RWPE1 (cell line): ENCODE measurements around the gene GPR132.
"Not testable (repeated sequence)": the region's sequence is repeated elsewhere in the genome, so short reads cannot be mapped to it uniquely, and the experiment has no call there.

ENCODE experiments used
- CTCF ChIA-PET: fragments of 350-600 bp; sonication (Branson Sonifier 250); formaldehyde crosslinking; extraction: SDS; loops from one replicate; lab custom pipeline; 2021; lab: Yijun Ruan, JAX
- POLR2A ChIA-PET: fragments of 400-600 bp; formaldehyde crosslinking; extraction: SDS; loops from one replicate; lab custom pipeline; 2020; ENCODE audit warnings: antibody characterized with exemption; ENCODE audit not compliant: low non-redundant PET; lab: Yijun Ruan, JAX
- DNase-seq: peaks from one replicate; pipeline ENCODE4 v3.0.0; 2012; ENCODE audit warnings: low spot score
- H3K27ac ChIP-seq: fragments of 450-650 bp; 2 replicates; pipeline ENCODE4 v1.5.1; 2017
- CTCF ChIP-seq: fragments of 450-650 bp; conservative IDR thresholded peaks from 2 replicates; pipeline ENCODE4 v1.5.1; 2017; ENCODE audit warnings: low read depth, mild to moderate bottlenecking

Gene GPR132

GRCh38 chr14:105065280-105066228 lies at the start of gene GPR132:
Gene GPR132, minus strand, starts transcription at chr14:105065430. Its CDS starts 10,010 bp downstream, at chr14:105055420.
- no peak for TF ChIP-seq CTCF
- ChIA-PET POLR2A (no interaction called here), CTCF (interaction anchor here (1.2 to 1.4 kb wide), 2 partner anchors 20 kb away, joined by 5 to 6 read pairs; no protein-coding TSS in a partner anchor)
- no peak for DNase-seq
- no peak within 1 kb of the TSS for H3K27ac ChIP-seq

- DNase-seq, CTCF ChIA-PET, H3K27ac ChIP-seq, POLR2A ChIA-PET: not testable (repeated sequence)
Measured at GRCh38 chr14:105109243-105109642, 44.0 kb upstream of the GPR132 start.

DNA sequence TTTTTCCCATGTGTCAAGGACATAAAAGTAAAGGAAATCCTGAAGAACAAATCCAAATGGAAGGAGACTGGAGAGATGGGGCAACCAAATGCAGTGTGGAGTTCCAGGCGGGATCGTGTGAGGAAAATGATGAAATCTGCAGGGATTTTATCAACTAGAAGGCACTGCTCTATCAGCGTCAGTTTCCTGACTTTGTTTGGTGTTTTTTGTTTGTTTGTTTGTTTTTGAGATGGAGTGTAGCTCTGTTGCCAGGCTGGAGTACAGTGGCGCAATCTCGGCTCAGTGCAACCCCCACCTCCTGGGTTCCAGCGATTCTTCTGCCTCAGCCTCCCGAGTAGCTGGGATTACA lies 43.3 kb upstream of the GPR132 start:
- H3K27ac ChIP-seq: no peak overlapping the region
- ChIA-PET POLR2A (no interaction called here), CTCF (interaction anchor here (0.6 kb wide), 1 partner anchor 136 kb away, joined by 3 read pairs; no protein-coding TSS in a partner anchor)
- no peak for DNase-seq
- TF ChIP-seq CTCF: no peak

- no peak for DNase-seq
- POLR2A ChIA-PET: no interaction called here
- H3K27ac ChIP-seq: no peak overlapping the region
- no peak for TF ChIP-seq CTCF
- CTCF ChIA-PET: interaction anchor here (0.6 kb wide), 2 partner anchors 16 to 136 kb away, joined by 3 read pairs; no protein-coding TSS in a partner anchor
Measured at GRCh38 chr14:105107781-105108515, 42.7 kb upstream of the GPR132 start.

DNA sequence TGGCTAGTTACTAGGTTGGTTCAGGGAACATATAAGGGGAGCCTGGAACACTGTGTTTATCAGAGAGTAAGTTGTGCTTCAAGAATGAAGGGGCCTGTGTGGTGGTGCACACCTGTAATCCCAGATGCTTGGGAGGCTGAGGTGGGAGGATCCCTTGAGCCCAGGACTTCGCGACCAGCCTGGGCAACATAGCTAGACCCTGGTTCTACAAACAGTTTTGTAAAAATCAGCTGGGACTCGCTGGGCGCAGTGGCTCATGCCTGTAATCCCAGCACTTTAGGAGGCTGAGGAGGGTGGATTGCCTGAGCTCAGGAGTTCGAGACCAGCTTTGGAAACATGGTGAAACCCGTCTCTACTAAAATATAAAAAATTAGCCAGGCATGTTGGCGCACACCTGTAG lies 42.1 kb upstream of the GPR132 start:
- ChIA-PET CTCF (interaction anchor here (0.6 kb wide), 1 partner anchor 17 kb away, joined by 3 read pairs; no protein-coding TSS in a partner anchor), POLR2A (no interaction called here)
- no peak for DNase-seq
- H3K27ac ChIP-seq: no peak overlapping the region
- TF ChIP-seq CTCF: no peak

GRCh38 chr14:105105158-105105557 lies 39.9 kb upstream of the GPR132 start:
- POLR2A ChIA-PET: no interaction called here
- no peak overlapping the region for H3K27ac ChIP-seq
- DNase-seq: no peak
- TF ChIP-seq CTCF: no peak
- CTCF ChIA-PET: no interaction called here
